Activated CD8-positive, alpha-beta memory T cell treated with anti-CD3 and anti-CD28 coated beads for 1 hour (primary cell): ENCODE results near the gene BHLHA15.
A peak's percentile ranks its signal among the peaks of the same experiment; 100 is the strongest.

Source experiments
- DNase-seq, 2 donors: peaks; one replicate each; pipeline ENCODE4 v3.0.0-alpha.2; 2020; ENCODE audit warnings: low read depth in 1 of 2; ENCODE audit errors: extremely low read depth in 1 of 2

BHLHA15 gene

DNA sequence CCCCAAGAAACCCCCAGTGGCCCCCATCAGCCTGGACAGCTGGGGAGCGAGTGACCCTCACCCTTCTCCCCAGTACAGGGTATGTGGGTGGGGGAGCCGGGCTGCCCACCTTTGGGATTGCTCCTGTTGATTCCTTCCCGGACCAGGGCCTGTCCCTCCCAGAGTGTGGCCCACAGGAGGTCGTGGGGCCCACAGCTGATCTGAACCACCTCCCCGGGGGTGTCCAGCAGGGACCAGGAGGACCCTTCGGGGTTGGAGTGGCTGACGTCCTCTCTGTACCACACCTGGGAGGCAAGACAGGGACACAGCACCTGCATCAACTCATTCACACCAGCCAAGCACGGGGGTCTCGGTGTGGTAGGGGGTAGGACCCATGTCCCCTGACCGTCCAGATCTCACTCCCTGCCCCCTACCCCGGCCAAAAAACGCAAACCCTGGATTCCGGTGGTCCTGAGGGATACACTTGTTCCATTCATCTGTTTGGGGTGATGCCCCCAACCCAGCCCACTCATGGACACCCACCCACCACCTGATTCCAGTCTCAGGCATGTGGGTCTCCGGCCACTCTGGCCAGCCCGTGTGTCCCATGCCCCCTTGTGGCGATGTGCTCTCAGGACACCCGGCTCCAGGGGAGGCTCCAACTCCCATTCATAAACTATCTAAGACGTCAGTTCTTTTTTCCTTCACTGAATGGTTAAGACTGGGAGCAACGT, 29.9 kb downstream of the BHLHA15 start:
- no peak for DNase-seq

DNA sequence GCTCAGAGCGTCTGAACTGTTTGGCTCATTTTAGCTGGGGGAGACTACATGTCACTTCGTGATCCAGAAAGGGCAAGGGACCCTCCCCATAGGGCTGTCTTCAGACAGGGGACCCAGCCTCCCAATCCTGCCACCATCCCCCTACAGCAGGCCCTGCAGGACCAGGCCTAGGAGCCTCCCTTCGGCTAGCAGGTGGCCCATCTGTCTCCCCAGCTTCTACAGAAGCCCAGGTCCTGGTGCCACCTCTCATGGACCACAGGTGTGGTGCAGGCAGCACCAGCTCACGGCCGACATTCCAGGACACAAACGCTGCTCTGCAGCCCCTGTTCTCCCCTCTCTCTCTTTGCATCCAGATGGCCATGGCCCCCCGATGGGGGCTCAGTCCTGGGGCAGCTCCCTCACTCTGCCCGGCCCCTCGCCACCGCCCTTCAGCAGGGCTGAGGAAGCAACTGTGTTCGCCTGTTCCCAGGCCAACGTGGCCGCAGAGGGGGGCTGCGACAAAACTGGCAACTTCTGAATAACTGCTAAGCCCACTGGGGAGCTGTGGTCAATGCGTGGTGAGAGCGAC, 30.5 kb downstream of the BHLHA15 start:
- DNase-seq = no peak

DNA sequence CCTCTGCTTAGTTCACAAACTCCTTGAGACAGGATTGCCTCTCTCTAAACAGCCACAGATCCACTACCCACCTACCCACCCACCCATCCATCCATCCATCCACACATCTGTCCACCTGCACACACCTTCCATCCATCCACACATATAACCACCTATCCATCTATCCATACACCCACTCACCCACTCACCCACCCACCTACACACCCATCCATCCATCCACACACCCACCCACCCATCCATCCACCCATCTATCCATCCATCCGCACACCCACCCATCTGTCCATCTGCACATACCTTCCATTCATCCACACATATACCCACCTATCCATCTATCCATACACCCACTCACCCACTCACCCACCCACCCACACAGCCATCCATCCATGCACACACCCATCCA, 31.1 kb downstream of the BHLHA15 start:
- no peak for DNase-seq

DNA sequence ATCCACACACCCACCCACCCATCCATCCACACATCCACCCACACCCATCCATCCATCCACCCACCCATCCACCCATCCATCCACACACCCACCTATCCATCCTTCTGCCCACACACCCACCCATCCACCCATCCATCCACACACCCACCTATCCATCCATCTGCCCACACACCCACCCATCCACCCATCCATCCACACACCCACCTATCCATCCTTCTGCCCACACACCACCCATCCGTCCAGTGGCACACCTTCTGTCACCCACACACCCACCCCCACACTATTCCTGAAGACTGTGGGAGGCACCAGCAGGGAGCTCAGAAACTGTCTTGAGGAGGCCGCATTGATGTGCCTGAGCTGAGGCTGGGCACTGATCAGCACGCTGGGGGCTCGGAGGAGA, 31.7 kb downstream of the BHLHA15 start:
- DNase-seq = no peak

DNA sequence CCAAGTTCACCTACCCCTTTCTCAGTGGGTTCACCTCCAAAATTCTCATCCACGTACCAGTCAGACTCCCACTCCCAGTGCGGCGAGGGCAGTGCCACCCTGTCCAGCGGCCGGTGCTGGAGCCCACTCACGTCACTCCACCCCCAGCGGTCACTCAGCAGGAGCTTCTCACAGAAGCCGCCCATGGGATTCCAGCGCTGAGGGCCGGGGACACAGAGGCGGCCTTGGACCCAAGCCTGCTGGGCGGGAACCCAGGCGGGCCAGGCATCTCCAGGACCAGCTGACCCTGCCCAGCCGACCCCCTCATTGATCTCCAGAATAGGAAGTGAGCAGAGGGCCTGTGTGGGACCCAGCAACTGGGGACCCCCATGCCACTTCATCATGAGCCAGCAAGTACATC, 33.6 kb downstream of the BHLHA15 start:
- no peak for DNase-seq

DNA sequence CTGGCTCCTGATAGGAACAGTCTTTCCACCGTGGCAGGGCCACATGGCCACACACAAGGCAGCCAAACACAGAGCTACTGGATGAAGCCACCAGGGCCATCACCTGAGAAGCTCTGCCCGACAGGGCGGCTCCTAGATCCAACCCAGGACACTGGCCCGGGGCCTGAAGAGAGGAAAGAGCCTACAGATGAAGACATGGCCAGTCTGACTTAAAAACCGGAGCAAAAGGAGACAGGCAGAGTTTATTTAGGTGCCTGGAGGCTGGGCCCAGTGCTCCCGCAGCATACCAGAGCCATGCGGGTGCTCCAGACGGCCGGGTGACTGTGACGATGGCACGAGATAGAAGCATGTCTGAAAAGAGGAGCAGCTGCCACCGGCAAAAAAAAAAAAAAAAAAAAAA, 36.9 kb downstream of the BHLHA15 start:
- no peak for DNase-seq

DNA sequence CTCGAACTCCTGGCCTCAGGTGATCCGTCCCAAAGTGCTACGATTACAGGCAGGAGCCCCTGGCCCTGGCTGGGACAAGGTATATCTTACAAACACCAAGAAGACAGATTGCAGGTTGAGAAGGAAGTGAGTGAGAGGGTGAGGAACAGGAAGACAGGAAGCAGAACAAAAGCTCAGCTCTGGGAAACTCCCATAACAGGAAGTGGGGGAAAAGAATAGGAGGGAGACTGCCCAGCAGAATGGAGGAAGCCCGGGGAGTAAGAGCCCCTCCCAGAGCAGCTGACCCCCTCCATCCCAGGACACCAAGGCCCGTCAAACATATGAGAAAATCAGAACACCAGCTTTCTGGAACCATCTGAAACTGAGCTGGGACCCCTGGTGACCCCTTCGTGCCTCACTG, 37.9 kb downstream of the BHLHA15 start:
- no peak for DNase-seq

DNA sequence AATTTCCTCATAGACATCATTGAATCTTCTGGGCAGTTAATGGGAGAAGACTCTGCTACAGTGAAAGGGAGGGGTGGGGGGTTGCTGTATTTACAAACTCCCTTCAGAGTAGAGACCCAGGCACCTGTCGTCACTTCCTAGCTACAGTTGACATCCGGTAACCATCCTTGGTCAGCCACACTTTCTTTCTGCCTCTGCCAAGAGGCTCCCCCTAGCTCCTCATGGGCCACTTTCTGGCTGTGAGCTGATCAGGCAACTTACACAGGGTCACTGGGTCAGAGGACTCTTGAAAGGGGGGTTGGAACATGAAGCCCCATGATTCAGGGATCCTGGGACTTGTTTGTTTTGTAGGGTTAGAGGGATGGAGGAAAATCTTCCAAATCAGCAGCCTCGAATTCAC, 39.5 kb downstream of the BHLHA15 start:
- DNase-seq = no peak

DNA sequence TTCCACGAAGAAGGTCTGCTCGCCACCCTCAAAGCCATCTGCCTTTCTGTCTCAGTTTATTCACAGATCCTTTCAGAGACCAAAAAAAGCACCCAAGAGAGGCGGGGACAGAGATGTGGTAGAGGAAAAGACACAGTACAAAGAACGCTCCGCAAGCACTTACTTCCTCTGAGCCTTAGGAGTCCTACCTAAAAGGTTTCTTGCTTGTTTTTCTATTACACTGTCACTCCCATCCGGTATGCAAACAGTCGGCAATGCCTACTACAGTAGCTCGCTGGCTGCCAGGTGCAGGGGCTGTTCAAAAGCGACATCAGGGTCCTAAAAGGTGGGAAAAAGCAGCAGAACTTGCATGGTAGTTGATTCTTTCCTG, 40.0 kb downstream of the BHLHA15 start:
- DNase-seq = peak in 1 of 2 donors; percentile 10

DNA sequence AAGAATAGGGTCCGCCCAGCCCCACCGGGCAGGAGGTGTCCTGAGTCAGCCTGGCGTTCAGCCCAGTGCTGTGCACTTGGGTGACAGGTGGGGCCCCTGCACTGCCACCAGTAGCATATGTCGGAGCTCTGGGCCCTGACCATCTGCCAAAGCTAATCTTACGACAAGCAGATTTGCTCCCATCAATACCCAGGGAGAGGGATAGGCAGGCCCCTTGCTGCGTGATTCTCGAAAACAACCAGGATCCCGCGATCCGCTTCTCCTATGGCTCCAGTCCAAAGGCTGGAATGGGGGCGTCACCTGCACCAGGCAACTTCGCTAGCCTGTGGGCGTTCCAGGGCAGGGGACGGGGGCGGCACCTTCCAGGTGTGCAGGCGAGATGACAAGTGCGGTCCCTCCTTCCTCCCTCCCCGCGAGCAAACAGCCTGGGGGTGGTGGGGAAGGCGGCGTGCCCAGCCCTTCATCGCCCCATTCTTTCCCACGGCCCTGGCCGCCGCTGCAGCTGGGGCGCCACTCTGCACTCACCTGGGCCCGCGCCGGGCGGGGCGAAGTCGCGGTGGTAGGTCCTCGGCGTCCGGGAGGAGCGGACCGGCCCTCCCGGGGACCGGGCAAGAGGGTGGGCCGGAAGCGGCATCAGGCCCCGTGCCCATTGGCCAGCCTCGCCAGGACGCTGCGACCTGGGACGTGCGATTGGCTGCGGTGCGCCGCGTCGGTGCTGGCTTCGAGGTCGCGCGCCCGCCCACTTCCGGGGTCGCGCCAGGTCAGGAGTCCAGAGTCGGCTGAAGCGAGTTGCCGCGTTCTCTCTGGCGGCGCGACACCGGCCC, 40.6 kb downstream of the BHLHA15 start, which contains the start of gene TECPR1:
Gene TECPR1, minus strand, starts transcription at position 632 of the 824 bp plus-strand sequence. CDS start 6,086 bp downstream, outside the sequence.
- peak; percentile 52 to 78 for DNase-seq

DNA sequence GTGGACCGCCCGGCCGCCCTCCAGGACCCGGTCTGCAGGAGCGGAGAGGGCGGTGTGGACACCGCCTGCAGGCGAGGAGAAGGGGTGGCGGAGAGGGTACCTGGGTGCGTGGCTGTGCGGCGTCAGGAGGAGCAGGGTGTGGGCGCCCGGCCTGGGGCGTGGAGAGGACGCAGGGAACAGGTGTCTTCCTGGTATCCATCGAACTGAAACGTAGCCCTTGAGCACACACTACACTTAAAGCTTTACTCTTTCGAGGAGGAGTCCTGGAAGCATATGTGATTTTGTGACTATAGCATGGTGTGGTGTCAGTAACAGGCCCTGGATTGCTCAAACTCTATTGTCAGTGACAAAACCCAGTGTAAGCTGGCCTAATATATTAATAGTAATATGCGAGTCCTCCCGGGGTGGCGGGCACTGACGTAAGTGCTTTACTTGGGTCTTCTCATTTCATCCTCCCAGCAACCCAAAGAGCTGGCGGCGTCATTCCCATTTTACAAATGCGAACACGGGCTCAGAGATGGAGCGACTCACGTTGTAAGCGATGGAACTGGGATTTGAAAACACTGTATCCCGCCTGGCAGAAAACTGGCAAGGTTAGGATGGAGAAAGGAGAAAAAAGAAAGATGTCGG, 41.3 kb downstream of the BHLHA15 start:
- no peak for DNase-seq

DNA sequence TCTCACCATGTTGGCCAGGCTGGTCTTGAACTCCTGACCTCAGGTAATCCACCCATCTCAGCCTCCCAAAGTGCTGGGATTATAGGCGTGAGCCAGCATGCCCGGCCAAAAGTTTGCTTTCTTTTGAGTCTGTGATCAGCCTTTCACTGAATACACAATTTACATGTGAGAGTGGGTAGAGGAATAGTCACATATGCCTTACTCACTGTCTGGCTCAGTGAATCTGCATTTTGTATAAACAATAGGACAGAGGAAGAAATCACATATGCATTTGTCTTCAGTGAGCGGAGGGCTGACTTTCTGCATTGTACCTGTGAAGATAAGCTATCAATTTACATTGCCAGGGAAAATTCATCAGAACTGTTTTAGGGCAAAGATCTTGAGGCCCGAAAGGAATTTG, 43.3 kb downstream of the BHLHA15 start:
- no peak for DNase-seq

DNA sequence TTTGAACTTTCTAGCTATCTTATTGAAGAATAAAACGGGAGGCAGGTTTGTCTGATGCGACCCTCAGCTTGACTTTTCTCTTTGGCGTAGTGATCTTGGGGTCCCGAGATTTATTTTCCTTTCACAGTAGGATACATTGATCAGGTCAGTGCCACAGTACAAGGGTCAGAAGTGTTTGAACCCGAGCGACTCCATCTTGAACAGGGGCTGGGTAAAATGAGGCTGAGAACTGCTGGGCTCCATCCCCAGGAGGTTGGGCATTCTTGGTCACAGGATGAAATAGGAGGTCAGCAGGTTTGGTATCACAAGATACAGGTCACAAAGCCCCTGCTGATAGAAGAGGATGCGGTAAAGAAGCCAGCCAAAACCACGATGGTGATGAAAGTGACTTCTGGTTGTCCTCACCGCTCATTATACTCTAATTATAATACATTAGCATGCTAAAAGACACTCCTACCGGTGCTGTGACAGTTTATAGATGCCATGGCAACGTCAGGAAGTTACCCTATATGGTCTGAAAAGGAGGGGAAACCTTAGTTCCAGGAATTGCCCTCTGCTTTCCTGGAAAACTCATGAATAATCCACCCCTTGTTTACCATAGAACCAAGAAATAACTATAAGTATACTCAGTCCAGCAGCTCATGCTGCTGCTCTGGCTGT, 43.8 kb downstream of the BHLHA15 start:
- no peak for DNase-seq

DNA sequence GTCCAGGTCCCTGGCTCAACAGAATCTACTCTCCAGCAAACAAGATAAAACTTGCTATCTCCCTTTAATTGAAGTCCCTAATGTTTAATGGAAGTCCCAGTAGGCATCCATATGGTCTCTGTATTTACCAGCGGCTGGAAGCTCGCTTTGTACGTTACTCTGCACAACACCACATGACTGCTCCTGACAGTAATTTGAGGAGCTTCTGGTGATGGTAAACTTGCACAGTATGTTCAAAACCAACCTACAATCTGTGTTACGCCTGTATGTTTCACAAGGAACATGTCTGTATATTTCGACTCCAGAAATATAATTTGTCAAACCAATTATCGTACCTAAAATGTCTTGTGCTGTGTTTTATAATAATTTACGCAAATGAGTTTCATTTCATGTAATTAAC, 45.2 kb downstream of the BHLHA15 start:
- DNase-seq = no peak

DNA sequence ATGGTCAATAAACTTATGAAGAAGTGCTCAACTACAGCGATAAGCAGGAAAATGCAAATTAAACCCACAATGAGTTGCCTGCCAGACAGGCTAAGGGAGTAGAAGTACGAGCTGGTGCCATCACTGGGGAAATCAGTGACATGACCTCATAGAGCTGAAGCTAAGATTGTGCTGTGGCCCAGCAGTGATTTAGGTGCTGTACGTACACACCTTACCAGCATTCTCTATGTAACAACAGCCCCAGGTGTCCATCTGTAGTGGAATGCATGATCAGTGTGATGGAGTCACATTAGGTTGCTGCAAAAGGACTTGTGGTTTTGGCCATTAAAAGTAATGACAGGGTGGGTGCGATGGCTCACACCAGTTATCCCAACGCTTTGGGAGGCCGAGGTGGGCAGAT, 46.5 kb downstream of the BHLHA15 start:
- DNase-seq = no peak
